Rectal smooth muscle tissue (tissue), 1 donor: ENCODE results near the gene LRTM2.

Experiments used
- H3K27ac ChIP-seq: one replicate; pipeline ENCODE4 v1.7.0; 2013; ENCODE audit warnings: low read depth, low read length, inconsistent platforms
- H3K27me3 ChIP-seq: one replicate; pipeline ENCODE4 v1.7.0; 2013; ENCODE audit warnings: low read length; ENCODE audit not compliant: control insufficient read depth, insufficient read depth
- H3K36me3 ChIP-seq: one replicate; pipeline ENCODE4 v1.7.0; 2013; ENCODE audit warnings: low read length; ENCODE audit not compliant: control insufficient read depth, insufficient read depth
- H3K4me1 ChIP-seq: one replicate; pipeline ENCODE4 v1.7.0; 2013; ENCODE audit warnings: low read length; ENCODE audit not compliant: control insufficient read depth, insufficient read depth
- H3K4me3 ChIP-seq: one replicate; pipeline ENCODE4 v1.7.0; 2013; ENCODE audit warnings: low read length
- H3K9ac ChIP-seq: one replicate; pipeline ENCODE4 v1.7.0; 2013; ENCODE audit warnings: low read length

LRTM2 gene

GRCh38 chr12:1820896-1821291 lies 529 bp downstream of the LRTM2 start:
- no peaks in the 10 kb centered on the region for H3K4me1 ChIP-seq
- no peak overlapping the region for H3K4me3 ChIP-seq
- no peak overlapping the region for H3K27ac ChIP-seq
- no peaks in the 10 kb centered on the region for H3K36me3 ChIP-seq
- no peak overlapping the region for H3K9ac ChIP-seq
- H3K27me3 ChIP-seq: peaks cover 18% of the 10 kb centered on the region

- Histone ChIP-seq H3K9ac (no peak overlapping the region), H3K36me3 (no peaks in the 10 kb centered on the region), H3K27ac (no peak overlapping the region), H3K4me3 (no peak overlapping the region), H3K27me3 (peaks cover 18% of the 10 kb centered on the region), H3K4me1 (no peaks in the 10 kb centered on the region)
These were observed 1.4 kb downstream of the LRTM2 start for GRCh38 chr12:1821805-1822204.

- Histone ChIP-seq H3K9ac (no peak overlapping the region), H3K36me3 (no peaks in the 10 kb centered on the region), H3K4me1 (no peaks in the 10 kb centered on the region), H3K27me3 (peaks cover 18% of the 10 kb centered on the region), H3K27ac (no peak overlapping the region), H3K4me3 (no peak overlapping the region)
These were observed 2.3 kb downstream of the LRTM2 start for GRCh38 chr12:1822699-1823098.

GRCh38 chr12:1823237-1823636 lies 2.9 kb downstream of the LRTM2 start:
- Histone ChIP-seq H3K4me3 (no peak overlapping the region), H3K27me3 (peaks cover 18% of the 10 kb centered on the region), H3K27ac (no peak overlapping the region), H3K9ac (no peak overlapping the region), H3K36me3 (no peaks in the 10 kb centered on the region), H3K4me1 (no peaks in the 10 kb centered on the region)

GRCh38 chr12:1825382-1826102 lies 5.2 kb downstream of the LRTM2 start:
- Histone ChIP-seq H3K27ac (no peak overlapping the region), H3K4me1 (no peaks in the 10 kb centered on the region), H3K4me3 (no peak overlapping the region), H3K36me3 (no peaks in the 10 kb centered on the region), H3K9ac (no peak overlapping the region), H3K27me3 (peaks cover 14% of the 10 kb centered on the region)

GRCh38 chr12:1826401-1826800 lies 6.0 kb downstream of the LRTM2 start:
- Histone ChIP-seq H3K27me3 (peaks cover 6% of the 10 kb centered on the region), H3K4me3 (no peak overlapping the region), H3K9ac (no peak overlapping the region), H3K27ac (no peak overlapping the region), H3K36me3 (no peaks in the 10 kb centered on the region), H3K4me1 (no peaks in the 10 kb centered on the region)

- H3K36me3 ChIP-seq: no peaks in the 10 kb centered on the region
- H3K4me1 ChIP-seq: no peaks in the 10 kb centered on the region
- peaks cover 4% of the 10 kb centered on the region for H3K27me3 ChIP-seq
- no peak overlapping the region for H3K27ac ChIP-seq
- no peak overlapping the region for H3K9ac ChIP-seq
- no peak overlapping the region for H3K4me3 ChIP-seq
These were observed 6.7 kb downstream of the LRTM2 start for GRCh38 chr12:1826867-1827705.

GRCh38 chr12:1827826-1828805 lies 7.8 kb downstream of the LRTM2 start:
- H3K9ac ChIP-seq: no peak overlapping the region
- H3K4me1 ChIP-seq: no peaks in the 10 kb centered on the region
- H3K36me3 ChIP-seq: no peaks in the 10 kb centered on the region
- H3K27me3 ChIP-seq: no peaks in the 10 kb centered on the region
- no peak overlapping the region for H3K4me3 ChIP-seq
- H3K27ac ChIP-seq: no peak overlapping the region

- H3K9ac ChIP-seq: no peak overlapping the region
- H3K27me3 ChIP-seq: no peaks in the 10 kb centered on the region
- H3K4me1 ChIP-seq: no peaks in the 10 kb centered on the region
- no peak overlapping the region for H3K27ac ChIP-seq
- no peaks in the 10 kb centered on the region for H3K36me3 ChIP-seq
- no peak overlapping the region for H3K4me3 ChIP-seq
These were observed 8.5 kb downstream of the LRTM2 start for GRCh38 chr12:1828856-1829255.

GRCh38 chr12:1829306-1829900 lies 9.0 kb downstream of the LRTM2 start:
- Histone ChIP-seq H3K4me1 (no peaks in the 10 kb centered on the region), H3K9ac (no peak overlapping the region), H3K27ac (no peak overlapping the region), H3K27me3 (no peaks in the 10 kb centered on the region), H3K4me3 (no peak overlapping the region), H3K36me3 (no peaks in the 10 kb centered on the region)

GRCh38 chr12:1830401-1830845 lies 10.1 kb downstream of the LRTM2 start:
- peaks cover 2% of the 10 kb centered on the region for H3K27me3 ChIP-seq
- H3K36me3 ChIP-seq: no peaks in the 10 kb centered on the region
- H3K27ac ChIP-seq: no peak overlapping the region
- no peak overlapping the region for H3K4me3 ChIP-seq
- H3K4me1 ChIP-seq: no peaks in the 10 kb centered on the region
- H3K9ac ChIP-seq: no peak overlapping the region
